Keratinocyte (primary cell): Measurements from ENCODE around the gene CCDC9B. TPM values are rescaled to one million over a fixed set of nuclear protein-coding genes. Genes with fewer than 3 reads are reported as not detected.

ENCODE experiments used
- DNase-seq: peaks from one replicate; pipeline ENCODE4 v3.0.0-alpha.2; 2011; ENCODE audit warnings: low read depth, missing footprints, low spot score
- FAIRE-seq: peaks from 2 replicates; lab custom pipeline; 2011; peaks lifted over from hg19 to GRCh38; lab: Jason Lieb, UNC
- H2AFZ ChIP-seq: 2 replicates; pipeline ENCODE4 v1.6.0; 2012; ENCODE audit warnings: low read length, control low read depth, inconsistent platforms; ENCODE audit not compliant: control insufficient read depth
- H3K27ac ChIP-seq: 2 replicates; pipeline ENCODE4 v1.5.1; 2011; ENCODE audit warnings: low read length; ENCODE audit not compliant: control insufficient read depth, insufficient read depth
- H3K27me3 ChIP-seq: 3 replicates; pipeline ENCODE4 v1.6.0; 2011; ENCODE audit warnings: low read length; ENCODE audit not compliant: control insufficient read depth, insufficient read depth; ENCODE audit errors: extremely low read depth
- H3K36me3 ChIP-seq, 2 experiments: 2 replicates in 1 of 2; 3 replicates in 1 of 2; pipeline ENCODE4 v1.5.1; 2011; ENCODE audit warnings: low read length in 2 of 2, mild to moderate bottlenecking in 1 of 2; ENCODE audit not compliant: control insufficient read depth in 2 of 2, insufficient read depth in 2 of 2; ENCODE audit errors: extremely low read depth in 1 of 2
- H3K4me1 ChIP-seq: 3 replicates; pipeline ENCODE4 v1.5.1; 2011; ENCODE audit warnings: low read length; ENCODE audit not compliant: control insufficient read depth, insufficient read depth; ENCODE audit errors: extremely low read depth
- H3K4me2 ChIP-seq: 3 replicates; pipeline ENCODE4 v1.6.0; 2011; ENCODE audit warnings: low read depth, low read length; ENCODE audit not compliant: control insufficient read depth, insufficient read depth; ENCODE audit errors: extremely low read depth
- H3K4me3 ChIP-seq, 3 experiments: fragments of 200-600 bp in 1 of 3; sonication (generic) in 1 of 3; 2 replicates in 2 of 3; 3 replicates in 1 of 3; pipeline ENCODE4 v1.5.1; 2011 to 2016; ENCODE audit warnings: low read length in 3 of 3, mild to moderate bottlenecking in 3 of 3, control low read depth in 2 of 3, inconsistent platforms in 1 of 3, low read depth in 1 of 3, mixed read lengths in 1 of 3, mixed run types in 1 of 3, moderate library complexity in 1 of 3; ENCODE audit not compliant: control insufficient read depth in 2 of 3, insufficient read depth in 2 of 3; ENCODE audit errors: extremely low read depth in 1 of 3
- H3K79me2 ChIP-seq: 2 replicates; pipeline ENCODE4 v1.6.0; 2012; ENCODE audit warnings: low read length; ENCODE audit not compliant: control insufficient read depth, insufficient read depth
- H3K9ac ChIP-seq: 3 replicates; pipeline ENCODE4 v1.6.0; 2011; ENCODE audit warnings: low read length; ENCODE audit not compliant: control insufficient read depth, insufficient read depth; ENCODE audit errors: extremely low read depth
- H3K9me1 ChIP-seq: 3 replicates; pipeline ENCODE4 v1.6.0; 2011; ENCODE audit warnings: low read length; ENCODE audit not compliant: control insufficient read depth, insufficient read depth; ENCODE audit errors: extremely low read depth
- H3K9me3 ChIP-seq: 2 replicates; pipeline ENCODE4 v1.5.1; 2012; ENCODE audit warnings: low read depth, low read length; ENCODE audit not compliant: control insufficient read depth
- H4K20me1 ChIP-seq: 3 replicates; pipeline ENCODE4 v1.6.0; 2011; ENCODE audit warnings: low read length; ENCODE audit not compliant: control insufficient read depth, insufficient read depth; ENCODE audit errors: extremely low read depth
- CTCF ChIP-seq, 3 experiments: IDR thresholded peaks in 1 of 3; conservative IDR thresholded peaks in 1 of 3; optimal IDR thresholded peaks in 1 of 3; 2 replicates in 2 of 3; 3 replicates in 1 of 3; pipeline versions ENCODE3 to v1.5.1; 2011; ENCODE audit warnings: low read length in 3 of 3, mild to moderate bottlenecking in 3 of 3, moderate library complexity in 2 of 3, control low read depth in 1 of 3, inconsistent platforms in 1 of 3; ENCODE audit not compliant: insufficient read depth in 2 of 3; ENCODE audit errors: extremely low read depth in 1 of 3
- EZH2 ChIP-seq: IDR thresholded peaks from one replicate; pipeline ENCODE4 v1.6.1; 2012; ENCODE audit warnings: inconsistent platforms, mild to moderate bottlenecking, low read length, moderate library complexity
- dilution Hi-C: fragments of 300-500 bp; cut with MboI; formaldehyde crosslinking; loops from one replicate; pipeline ENCODE4 v1.7.0; 2020; ENCODE audit warnings: low sequenced_read_pairs; ENCODE audit not compliant: extremely low pct_ligation_motif_present
- polyA plus RNA-seq, 5 experiments: library from polyadenylated mRNA; depleted of rRNA in 3 of 5; stranded (reverse) in 3 of 5; stranded (forward) in 1 of 5; unstranded in 1 of 5; fragments of >200 nt; gene quantifications; 1 replicate in 1 of 5; 2 replicates in 3 of 5; 3 replicates in 1 of 5; pipeline versions ENCODE4 v1.2.1 to v1.2.3, GENCODE V29; 2011 to 2012; ENCODE audit warnings: missing spikeins in 2 of 5, low read depth in 1 of 5, low replicate concordance in 1 of 5

CCDC9B gene
- polyA plus RNA-seq, 1 donor (not counting 4 experiments of a cell fraction or from before 2014, with no cell fraction given), result 9.6 TPM

- Histone ChIP-seq H3K4me2 (no peak overlapping the region), H3K27ac (no peak overlapping the region), H4K20me1 (no peaks in the 10 kb centered on the region), H3K4me1 (no peaks in the 10 kb centered on the region), H3K36me3 (no peaks in the 10 kb centered on the region), H3K9me1 (no peaks in the 10 kb centered on the region), H3K9me3 (no peaks in the 10 kb centered on the region), H3K4me3 (no peak overlapping the region), H3K9ac (no peak overlapping the region), H3K79me2 (no peaks in the 10 kb centered on the region), H2AFZ (no peak overlapping the region), H3K27me3 (peaks cover 45% of the 10 kb centered on the region)
- dilution Hi-C loops, result no loop called here
- DNase-seq (no peak), FAIRE-seq (no peak)
- TF ChIP-seq CTCF (optimal IDR thresholded peaks at IDR 0.05 in 1 of 3, IDR thresholded peaks at IDR 0.05 in 1 of 3, conservative IDR thresholded peaks at IDR 0.05 in 1 of 3; ENCODE audit: extremely low read depth in 1 of 3, insufficient read depth in 2 of 3, low read length in 3 of 3) (no peak), EZH2 (no peak)
These were observed 46.5 kb downstream of the CCDC9B start for GRCh38 chr15:40293905-40294895.

GRCh38 chr15:40293006-40293405 lies 47.7 kb downstream of the CCDC9B start:
- DNase-seq (no peak), FAIRE-seq (no peak)
- no peaks in the 10 kb centered on the region for H3K79me2 ChIP-seq
- no peaks in the 10 kb centered on the region for H4K20me1 ChIP-seq
- no peak overlapping the region for H3K9ac ChIP-seq
- H3K27me3 ChIP-seq, result peaks cover 51% of the 10 kb centered on the region
- no peak overlapping the region for H3K4me2 ChIP-seq
- no peak overlapping the region for H3K4me3 ChIP-seq
- H2AFZ ChIP-seq, result no peak overlapping the region
- no peaks in the 10 kb centered on the region for H3K9me3 ChIP-seq
- H3K27ac ChIP-seq, result no peak overlapping the region
- H3K4me1 ChIP-seq, result no peaks in the 10 kb centered on the region
- TF ChIP-seq CTCF (optimal IDR thresholded peaks at IDR 0.05 in 1 of 3, IDR thresholded peaks at IDR 0.05 in 1 of 3, conservative IDR thresholded peaks at IDR 0.05 in 1 of 3; ENCODE audit: extremely low read depth in 1 of 3, insufficient read depth in 2 of 3, low read length in 3 of 3) (no peak), EZH2 (no peak)
- no peaks in the 10 kb centered on the region for H3K9me1 ChIP-seq
- dilution Hi-C loops, result no loop called here
- H3K36me3 ChIP-seq, result no peaks in the 10 kb centered on the region
